HG03159 (cell line): Measurements from ENCODE around the gene CDH4.
"Not testable (repeated sequence)": the region's sequence is repeated elsewhere in the genome, so short reads cannot be mapped to it uniquely, and the experiment has no call there.

Experiments used
- ATAC-seq: cut with Tn5 transposase; IDR thresholded peaks from one replicate; pipeline ENCODE4 v1.9.1; 2021; ENCODE audit warnings: mild to moderate bottlenecking, moderate library complexity; ENCODE audit not compliant: unreplicated experiment

CDH4 gene

GRCh38 chr20:61253264-61253639, 1.2 kb downstream of the CDH4 start:
- no peak for ATAC-seq

GRCh38 chr20:61253640-61254511, 1.8 kb downstream of the CDH4 start:
- ATAC-seq, result no peak

- no peak for ATAC-seq
Observed at GRCh38 chr20:61254881-61255626, 3.0 kb downstream of the CDH4 start.

- ATAC-seq, result no peak
Observed at GRCh38 chr20:61256365-61256764, 4.3 kb downstream of the CDH4 start.

GRCh38 chr20:61256824-61257223, 4.8 kb downstream of the CDH4 start:
- no peak for ATAC-seq

- ATAC-seq, result no peak
Observed at GRCh38 chr20:61257611-61258010, 5.5 kb downstream of the CDH4 start.

- no peak for ATAC-seq
Observed at GRCh38 chr20:61259741-61260140, 7.7 kb downstream of the CDH4 start.

GRCh38 chr20:61260905-61261304, 8.8 kb downstream of the CDH4 start:
- ATAC-seq, result no peak

GRCh38 chr20:61262036-61262435, 10.0 kb downstream of the CDH4 start:
- ATAC-seq, result no peak

GRCh38 chr20:61262514-61262913, 10.5 kb downstream of the CDH4 start:
- ATAC-seq, result no peak

GRCh38 chr20:61263084-61263695, 11.1 kb downstream of the CDH4 start:
- no peak for ATAC-seq

GRCh38 chr20:61263938-61264337, 11.9 kb downstream of the CDH4 start:
- ATAC-seq, result no peak

- ATAC-seq, result no peak
Observed at GRCh38 chr20:61267241-61267640, 15.2 kb downstream of the CDH4 start.

- no peak for ATAC-seq
Observed at GRCh38 chr20:61268024-61268423, 16.0 kb downstream of the CDH4 start.

- ATAC-seq, result no peak
Observed at GRCh38 chr20:61271312-61272231, 19.5 kb downstream of the CDH4 start.

GRCh38 chr20:61273024-61273423, 21.0 kb downstream of the CDH4 start:
- ATAC-seq, result not testable (repeated sequence)

GRCh38 chr20:61273666-61274065, 21.6 kb downstream of the CDH4 start:
- ATAC-seq, result not testable (repeated sequence)

- no peak for ATAC-seq
Observed at GRCh38 chr20:61274326-61274725, 22.3 kb downstream of the CDH4 start.

GRCh38 chr20:61278296-61278695, 26.2 kb downstream of the CDH4 start:
- ATAC-seq, result no peak

- no peak for ATAC-seq
Observed at GRCh38 chr20:61279621-61280150, 27.6 kb downstream of the CDH4 start.
